NCI-H1105 (cell line): ENCODE data around the gene ZNF652.
"Not testable (repeated sequence)": the region's sequence is repeated elsewhere in the genome, so short reads cannot be mapped to it uniquely, and the experiment has no call there.

ENCODE experiments used
- DNase-seq: peaks from one replicate; lab custom pipeline; 2025; lab: John Stamatoyannopoulos, UW

Gene ZNF652

GRCh38 chr17:49361902-49362722 lies at the start of gene ZNF652:
Gene ZNF652, minus strand, starts transcription at chr17:49362250. Its CDS starts 44,525 bp downstream, at chr17:49317725.
- DNase-seq, result peak; percentile 94

- no peak for DNase-seq
These were observed 47.0 kb upstream of the ZNF652 start for GRCh38 chr17:49409066-49409465.

GRCh38 chr17:49407981-49408501 lies 46.0 kb upstream of the ZNF652 start:
- peak; percentile 86 for DNase-seq

- DNase-seq, result no peak
These were observed 45.0 kb upstream of the ZNF652 start for GRCh38 chr17:49407086-49407485.

GRCh38 chr17:49406421-49407061 lies 44.5 kb upstream of the ZNF652 start:
- no peak for DNase-seq

GRCh38 chr17:49404906-49405305 lies 42.9 kb upstream of the ZNF652 start:
- DNase-seq, result no peak

GRCh38 chr17:49404361-49404760 lies 42.3 kb upstream of the ZNF652 start:
- DNase-seq, result no peak

GRCh38 chr17:49403514-49404289 lies 41.7 kb upstream of the ZNF652 start:
- DNase-seq, result no peak

GRCh38 chr17:49402706-49403105 lies 40.7 kb upstream of the ZNF652 start:
- no peak for DNase-seq

GRCh38 chr17:49401971-49402611 lies 40.0 kb upstream of the ZNF652 start:
- DNase-seq, result no peak

- DNase-seq, result no peak
These were observed 37.9 kb upstream of the ZNF652 start for GRCh38 chr17:49399995-49400394.

GRCh38 chr17:49397586-49397985 lies 35.5 kb upstream of the ZNF652 start:
- DNase-seq, result no peak

GRCh38 chr17:49393491-49394255 lies 31.6 kb upstream of the ZNF652 start:
- DNase-seq, result no peak

GRCh38 chr17:49390548-49391324 lies 28.7 kb upstream of the ZNF652 start:
- no peak for DNase-seq

- not testable (repeated sequence) for DNase-seq
These were observed 27.7 kb upstream of the ZNF652 start for GRCh38 chr17:49389514-49390347.

GRCh38 chr17:49388692-49389513 lies 26.9 kb upstream of the ZNF652 start:
- DNase-seq, result no peak

GRCh38 chr17:49388290-49388640 lies 26.2 kb upstream of the ZNF652 start:
- no peak for DNase-seq

GRCh38 chr17:49387498-49388289 lies 25.6 kb upstream of the ZNF652 start:
- DNase-seq, result no peak
